GM21360 (cell line): ENCODE results near the gene RBPMS2.
"Not testable (repeated sequence)": the region's sequence is repeated elsewhere in the genome, so short reads cannot be mapped to it uniquely, and the experiment has no call there.

Experiments
- ATAC-seq: cut with Tn5 transposase; IDR thresholded peaks from one replicate; pipeline ENCODE4 v1.9.1; 2021; ENCODE audit warnings: mild to moderate bottlenecking, moderate library complexity; ENCODE audit not compliant: unreplicated experiment

Gene RBPMS2

DNA sequence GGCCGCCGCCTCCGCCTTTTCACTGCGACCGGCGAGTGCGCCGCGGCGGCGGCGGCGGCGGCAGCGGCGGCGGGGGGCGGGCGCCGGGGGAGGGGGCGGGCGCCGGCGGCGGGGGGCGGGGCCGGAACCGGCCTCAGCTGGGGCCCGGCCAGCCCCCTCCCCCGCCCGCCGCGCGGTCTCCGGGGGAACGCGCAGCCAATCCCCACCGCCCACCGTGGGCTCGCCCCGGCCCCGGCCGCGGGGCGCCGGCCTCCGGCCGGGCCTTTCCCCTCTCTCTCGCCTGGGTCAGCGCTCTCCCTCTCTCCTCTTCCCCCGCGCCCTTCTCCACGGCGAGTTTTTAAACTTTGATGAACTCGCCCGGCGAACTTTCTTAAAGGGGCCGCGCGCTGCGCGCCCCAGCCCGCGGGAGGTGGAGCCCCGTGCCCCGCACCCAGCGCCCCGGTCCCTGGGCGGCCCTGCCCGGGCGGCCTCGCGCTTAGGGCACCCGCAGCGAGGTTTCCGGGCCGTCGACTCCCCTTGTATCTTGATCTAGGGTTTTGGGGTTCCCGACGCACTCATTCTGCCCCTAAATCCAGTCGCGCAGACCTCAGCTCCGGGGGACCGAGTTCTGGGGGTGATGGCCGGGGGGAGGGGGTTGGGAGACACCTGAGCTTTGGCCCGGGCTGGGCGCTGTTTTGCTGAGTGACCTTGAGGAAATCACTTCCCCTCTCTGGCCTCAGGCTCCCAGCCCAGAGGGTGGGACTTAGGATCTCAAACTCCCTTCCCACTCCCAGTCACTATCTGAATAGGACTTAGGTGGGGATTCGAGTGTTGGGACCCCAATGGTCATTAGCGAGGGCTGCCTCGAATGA, at the start of gene RBPMS2:
TSS of gene RBPMS2 (minus strand) at position 39 of the 851 bp plus-strand sequence. CDS start 270 bp downstream, outside the sequence.
- ATAC-seq = no peak

- peak; percentile 2 for ATAC-seq
Observed at GRCh38 chr15:64824929-64825430, 49.6 kb upstream of the RBPMS2 start.

- no peak for ATAC-seq
Observed at GRCh38 chr15:64816452-64816851, 41.1 kb upstream of the RBPMS2 start.

- ATAC-seq = not testable (repeated sequence)
Observed at GRCh38 chr15:64814965-64815364, 39.6 kb upstream of the RBPMS2 start.

DNA sequence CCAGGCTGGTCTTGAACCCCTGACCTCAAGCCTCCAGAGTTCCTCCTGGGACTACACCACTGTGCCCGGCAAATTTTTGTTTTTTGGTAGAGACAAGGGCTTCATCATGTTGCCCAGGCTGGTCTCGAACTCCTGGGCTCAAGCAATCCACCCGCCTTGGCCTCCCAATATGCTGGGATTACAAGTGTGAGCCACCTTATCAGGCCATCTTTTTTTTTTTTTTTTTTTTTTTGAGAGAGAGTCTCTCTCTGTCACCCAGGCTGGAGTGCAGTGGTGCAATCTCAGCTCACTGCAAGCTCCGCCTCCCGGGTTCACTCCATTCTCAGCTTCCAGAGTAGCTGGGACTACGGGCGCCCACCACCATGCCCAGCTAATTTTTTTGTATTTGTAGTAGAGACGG, 38.9 kb upstream of the RBPMS2 start:
- not testable (repeated sequence) for ATAC-seq

GRCh38 chr15:64813075-64813474, 37.7 kb upstream of the RBPMS2 start:
- ATAC-seq = no peak

- ATAC-seq = no peak
Observed at GRCh38 chr15:64810497-64811326, 35.3 kb upstream of the RBPMS2 start.

- no peak for ATAC-seq
Observed at GRCh38 chr15:64809649-64810496, 34.5 kb upstream of the RBPMS2 start.

DNA sequence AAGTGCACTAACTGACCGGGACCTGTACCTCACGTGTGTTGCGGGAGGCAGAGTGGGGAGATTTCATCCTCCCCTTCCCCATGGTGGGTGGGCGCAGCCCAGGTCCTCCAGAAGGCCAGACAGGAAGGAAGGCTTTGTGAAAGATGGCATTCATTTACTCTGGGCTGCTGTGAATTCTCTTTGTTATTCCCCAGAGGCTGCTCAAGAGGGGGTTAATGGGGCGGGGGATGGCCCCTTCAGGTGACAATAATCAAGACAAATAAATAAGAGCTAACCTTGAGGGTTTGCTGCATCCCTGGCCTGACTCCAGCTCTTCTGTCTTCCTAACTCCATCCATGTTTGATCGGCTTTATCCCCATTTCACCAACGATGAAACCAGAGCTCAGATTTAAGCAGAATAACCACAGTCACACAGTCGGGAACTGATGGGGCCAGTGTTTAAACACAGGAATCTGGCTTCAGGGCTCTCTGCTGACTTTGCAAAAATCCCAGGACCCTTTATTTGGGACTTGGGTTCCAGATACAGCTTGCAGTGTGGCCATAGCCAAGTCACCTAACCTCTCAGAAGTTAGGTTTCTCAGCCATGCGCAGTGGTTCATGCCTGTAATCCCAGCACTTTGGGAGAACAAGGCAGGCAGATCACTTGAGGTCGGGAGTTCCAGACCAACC, 33.5 kb upstream of the RBPMS2 start:
- ATAC-seq = no peak

DNA sequence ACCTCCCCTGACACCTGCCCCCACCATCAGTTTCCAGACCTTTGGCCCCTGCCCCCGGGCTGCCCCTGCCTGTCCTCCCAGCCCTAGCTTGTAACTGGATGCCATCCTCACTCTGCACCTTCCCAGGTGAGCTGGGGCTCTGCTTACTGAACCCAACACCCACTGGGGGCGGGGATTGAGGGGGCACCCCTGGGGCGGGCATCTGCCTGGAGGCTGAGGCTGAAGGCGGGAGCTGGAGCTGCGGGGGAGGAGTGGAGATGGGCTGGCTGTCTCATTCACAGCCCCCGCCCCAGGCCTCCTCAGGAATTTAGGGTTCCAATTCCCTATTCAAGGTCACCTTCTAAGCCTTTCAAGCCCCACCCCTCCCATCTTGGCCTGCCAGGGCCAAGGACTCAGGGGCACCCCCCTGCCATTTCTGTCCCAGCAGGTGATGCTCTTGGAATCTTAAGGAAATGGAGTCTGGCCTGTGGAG, 32.4 kb upstream of the RBPMS2 start:
- no peak for ATAC-seq

DNA sequence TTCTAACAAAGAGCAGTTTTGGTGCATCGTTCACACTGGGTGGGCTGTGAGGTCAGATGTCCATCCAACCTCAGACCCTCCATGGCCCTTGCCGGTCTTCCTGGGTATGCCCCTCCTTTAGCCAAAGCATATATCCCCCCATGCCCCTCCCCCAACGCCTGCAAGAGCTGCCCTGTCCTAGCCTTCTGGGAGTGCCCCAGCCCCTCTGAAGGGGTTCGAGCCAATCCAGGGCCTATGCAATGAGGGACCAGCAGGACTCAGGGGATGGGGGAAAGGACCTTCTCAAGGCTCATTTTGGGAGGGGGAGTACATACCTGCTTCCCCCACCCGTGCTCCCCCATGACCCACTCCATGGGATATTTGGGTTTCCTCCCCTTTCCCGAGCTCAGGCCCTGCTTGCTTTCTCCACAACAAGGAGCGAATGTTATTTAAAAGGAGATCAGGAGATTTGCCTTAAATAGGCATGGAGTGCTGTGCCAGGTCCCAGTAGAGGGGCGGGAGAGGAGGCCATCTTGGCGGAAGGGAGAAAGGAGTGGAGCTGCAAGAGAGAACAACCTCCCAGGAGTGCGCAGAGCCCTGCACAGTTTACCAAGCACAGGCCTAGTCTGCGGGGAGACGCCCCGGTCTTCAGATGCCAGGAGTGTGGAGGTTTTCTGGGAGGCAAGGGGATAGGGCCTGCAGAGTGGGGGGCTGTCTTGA, 31.8 kb upstream of the RBPMS2 start:
- ATAC-seq = no peak

DNA sequence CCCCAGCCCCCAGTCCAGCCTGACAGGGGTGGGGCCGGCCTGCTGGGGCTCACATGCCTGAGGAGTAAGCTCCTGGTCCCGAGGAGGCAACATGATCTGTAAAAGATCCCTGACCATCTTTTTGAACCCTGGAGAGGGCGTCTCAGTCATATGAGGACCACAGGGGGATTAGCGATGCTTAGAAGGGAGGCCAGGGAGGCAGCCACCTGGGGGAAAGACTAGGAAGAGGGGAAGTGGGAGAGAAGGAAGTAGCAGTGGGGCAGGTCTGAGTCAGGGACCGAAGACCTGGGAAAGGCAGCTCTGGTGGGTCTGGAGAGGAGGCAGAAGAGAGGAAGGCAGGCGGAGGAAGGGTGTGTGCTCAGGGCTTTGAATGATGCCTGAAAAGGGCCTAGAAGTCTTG, 31.1 kb upstream of the RBPMS2 start:
- no peak for ATAC-seq

DNA sequence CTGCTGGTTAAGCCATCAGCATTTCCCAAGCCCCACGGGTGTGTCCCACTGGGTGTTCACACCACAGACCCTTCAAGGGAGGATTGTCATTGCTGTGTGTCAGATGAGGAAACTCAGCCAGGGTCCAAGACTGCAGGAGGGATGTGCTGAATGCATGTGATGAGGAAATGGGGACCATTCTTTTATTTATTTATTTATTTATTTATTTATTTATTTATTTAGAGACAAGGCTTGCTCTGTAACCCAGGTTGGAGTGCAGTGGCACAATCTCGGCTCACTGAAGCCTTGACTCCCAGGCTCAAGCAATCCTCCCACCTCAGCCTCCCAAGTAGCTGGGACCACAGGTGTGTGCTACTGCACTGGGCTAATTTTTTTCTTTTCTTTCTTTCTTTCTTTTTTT, 29.2 kb upstream of the RBPMS2 start:
- ATAC-seq = no peak

- no peak for ATAC-seq
Observed at GRCh38 chr15:64803526-64803925, 28.1 kb upstream of the RBPMS2 start.

DNA sequence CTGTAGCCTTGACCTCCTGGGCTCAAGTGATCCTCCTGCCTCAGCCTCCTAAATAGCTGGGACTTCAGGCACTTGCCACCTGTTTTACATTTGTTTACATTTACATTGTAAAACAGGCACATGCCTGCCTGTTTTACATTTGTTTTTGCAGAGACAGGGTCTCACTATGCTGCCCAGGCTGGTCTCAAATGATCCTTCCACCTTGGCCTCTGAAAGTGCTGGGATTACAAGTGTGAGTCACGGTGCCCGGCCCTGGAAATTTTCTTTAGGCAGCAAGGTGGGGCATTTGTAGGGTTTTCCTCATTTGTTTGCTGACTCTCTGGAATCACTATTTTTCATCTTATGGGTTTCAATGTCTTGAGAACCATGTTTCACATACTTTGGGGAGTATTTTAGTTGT, 25.1 kb upstream of the RBPMS2 start:
- ATAC-seq = no peak

DNA sequence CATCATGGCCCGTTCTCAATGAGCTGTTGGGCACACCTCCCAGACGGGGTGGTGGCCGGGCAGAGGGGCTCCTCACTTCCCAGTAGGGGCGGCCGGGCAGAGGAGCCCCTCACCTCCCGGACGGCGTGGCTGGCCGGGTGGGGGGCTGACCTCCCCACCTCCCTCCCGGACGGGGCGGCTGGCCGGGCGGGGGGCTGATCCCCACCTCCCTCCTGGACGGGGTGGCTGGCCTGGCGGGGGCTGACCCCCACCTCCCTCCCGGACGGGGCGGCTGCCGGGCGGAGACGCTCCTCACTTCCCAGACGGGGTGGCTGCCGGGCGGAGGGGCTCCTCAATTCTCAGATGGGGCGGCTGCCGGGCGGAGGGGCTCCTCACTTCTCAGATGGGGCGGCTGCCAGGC, 23.5 kb upstream of the RBPMS2 start:
- not testable (repeated sequence) for ATAC-seq

DNA sequence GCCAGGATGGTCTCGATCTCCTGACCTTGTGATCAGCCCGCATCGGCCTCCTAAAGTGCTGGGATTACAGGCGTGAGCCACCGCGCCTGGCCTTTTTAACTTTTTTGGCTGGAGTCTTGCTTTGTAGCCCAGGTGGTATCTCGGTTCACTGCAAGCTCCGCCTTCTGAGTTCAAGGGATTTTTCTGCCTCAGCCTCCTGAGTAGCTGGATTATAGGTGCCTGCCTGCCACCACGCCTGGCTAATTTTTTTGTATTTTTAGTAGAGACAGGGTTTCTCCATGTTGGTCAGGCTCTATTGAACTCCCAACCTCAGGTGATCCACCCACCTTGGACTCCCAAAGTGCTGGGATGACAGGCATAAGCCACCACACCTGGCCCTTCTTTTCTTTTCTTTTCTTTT, 20.5 kb upstream of the RBPMS2 start:
- ATAC-seq = not testable (repeated sequence)

DNA sequence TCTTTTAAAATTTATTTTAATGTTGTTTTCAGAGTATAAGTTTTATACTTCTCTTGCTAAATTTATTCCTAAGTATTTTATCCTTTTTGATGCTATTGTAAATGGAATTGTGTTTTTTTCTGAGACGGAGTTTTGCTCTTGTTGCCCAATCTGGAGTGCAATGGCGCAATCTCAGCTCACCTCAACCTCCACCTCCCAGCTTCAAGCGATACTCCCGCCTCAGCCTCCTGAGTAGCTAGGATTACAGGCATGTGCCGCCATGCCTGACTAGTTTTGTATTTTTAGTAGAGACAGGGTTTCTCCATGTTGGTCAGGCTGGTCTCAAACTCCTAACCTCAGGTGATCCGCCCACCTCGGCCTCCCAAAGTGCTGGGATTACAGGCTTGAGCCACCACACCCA, 19.9 kb upstream of the RBPMS2 start:
- ATAC-seq = not testable (repeated sequence)

DNA sequence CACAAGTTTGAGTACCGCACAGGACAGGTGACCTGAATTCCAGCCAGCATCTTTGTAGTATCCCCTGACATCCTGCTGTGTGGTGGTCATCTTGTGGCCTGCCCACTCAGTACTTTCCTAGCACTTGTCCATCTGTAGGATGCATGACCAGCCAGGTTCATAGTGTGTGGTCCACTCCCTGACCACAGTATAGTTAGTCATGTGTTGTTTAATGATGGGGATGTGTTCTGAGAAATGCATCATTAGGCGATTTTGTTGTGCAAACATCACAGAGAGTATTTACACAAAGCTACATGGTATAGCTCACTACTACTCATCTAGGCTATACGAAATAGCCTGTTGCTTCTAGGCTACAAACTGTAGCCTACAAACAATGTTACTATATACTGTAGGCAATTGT, 16.9 kb upstream of the RBPMS2 start:
- ATAC-seq = no peak

- ATAC-seq = no peak
Observed at GRCh38 chr15:64791401-64791800, 16.0 kb upstream of the RBPMS2 start.
